B cell (primary cell): Measurements from ENCODE around the gene TPP1. TPM values are rescaled to one million over a fixed set of nuclear protein-coding genes. Genes with fewer than 3 reads are reported as not detected.

ENCODE experiments used
- ATAC-seq: fragments of 200-7000 bp; cut with Tn5 transposase; one replicate; pipeline ENCODE4 v1.10.0; 2021; ENCODE audit warnings: low read depth, mild to moderate bottlenecking, moderate number of reproducible peaks, moderate library complexity
- CTCF ChIA-PET: fragments of 350-600 bp; sonication (Branson Sonifier 250); formaldehyde crosslinking; loops from one replicate; lab custom pipeline; 2021; ENCODE audit warnings: antibody characterized with exemption, inconsistent platforms; lab: Charles Lee
- POLR2A ChIA-PET: fragments of 350-600 bp; sonication (Branson Sonifier 250); formaldehyde crosslinking; loops from one replicate; lab custom pipeline; 2021; ENCODE audit warnings: antibody characterized with exemption; lab: Charles Lee
- DNase-seq: peaks from one replicate; pipeline ENCODE4 v3.0.0; 2013
- H2AFZ ChIP-seq: 2 replicates; pipeline ENCODE4 v1.6.1; 2012; ENCODE audit warnings: mild to moderate bottlenecking, low read depth, low read length; ENCODE audit not compliant: insufficient read depth, poor library complexity, severe bottlenecking
- H3K27ac ChIP-seq, 2 donors: 1 replicate in 1 of 2; 2 replicates in 1 of 2; pipeline ENCODE4 v1.5.1; 2012 to 2013; ENCODE audit warnings: low read length in 2 of 2, mild to moderate bottlenecking in 2 of 2, moderate library complexity in 1 of 2
- H3K27me3 ChIP-seq, 4 experiments: fragments of 200-600 bp in 1 of 4; sonication (generic) in 1 of 4; replicated peaks in 1 of 4; 1 replicate in 2 of 4; 2 replicates in 2 of 4; pipeline versions ENCODE4 v1.6.1 to v1.7.0; 2013 to 2016; ENCODE audit warnings: low read length in 3 of 4, mild to moderate bottlenecking in 2 of 4, mixed read lengths in 1 of 4, moderate library complexity in 1 of 4; ENCODE audit not compliant: insufficient read depth in 4 of 4, control insufficient read depth in 3 of 4; ENCODE audit errors: control extremely low read depth in 1 of 4
- H3K36me3 ChIP-seq, 2 experiments: replicated peaks in 1 of 2; 1 replicate in 1 of 2; 2 replicates in 1 of 2; pipeline versions ENCODE4 v1.6.1 to v1.7.1; 2013; ENCODE audit warnings: low read length in 1 of 2; ENCODE audit not compliant: insufficient read depth in 2 of 2, control insufficient read depth in 1 of 2; ENCODE audit errors: control extremely low read depth in 1 of 2, extremely low read depth in 1 of 2
- H3K4me1 ChIP-seq, 2 donors: fragments of 200-600 bp in 1 of 2; sonication (generic) in 1 of 2; 1 replicate in 1 of 2; 2 replicates in 1 of 2; pipeline versions ENCODE4 v1.5.1 to v1.6.1; 2013 to 2017; ENCODE audit warnings: low read length in 2 of 2; ENCODE audit not compliant: control insufficient read depth in 2 of 2, insufficient read depth in 2 of 2
- H3K4me2 ChIP-seq: replicated peaks from 2 replicates; pipeline ENCODE3; 2012; ENCODE audit warnings: mild to moderate bottlenecking, low read depth, low read length; ENCODE audit not compliant: poor library complexity, severe bottlenecking
- H3K4me3 ChIP-seq, 5 experiments: fragments of 200-600 bp in 1 of 5; sonication (generic) in 1 of 5; 1 replicate in 3 of 5; 2 replicates in 2 of 5; pipeline versions ENCODE4 v1.5.1 to v1.7.0; 2011 to 2016; ENCODE audit warnings: low read length in 4 of 5, mild to moderate bottlenecking in 4 of 5, low read depth in 2 of 5, control low read depth in 1 of 5, moderate library complexity in 1 of 5; ENCODE audit not compliant: insufficient read depth in 1 of 5; ENCODE audit errors: control extremely low read depth in 1 of 5, extremely low read depth in 1 of 5
- H3K79me2 ChIP-seq: fragments of 200-600 bp; sonication (generic); one replicate; pipeline ENCODE4 v1.6.0; 2016; ENCODE audit warnings: low read length; ENCODE audit not compliant: control insufficient read depth, insufficient read depth
- H3K9ac ChIP-seq: fragments of 200-600 bp; sonication (generic); 2 replicates; pipeline ENCODE4 v1.6.1; 2017; ENCODE audit warnings: mild to moderate bottlenecking, low read length, moderate library complexity
- H3K9me3 ChIP-seq, 3 donors: one replicate each; pipeline versions ENCODE4 v1.6.1 to v1.7.1; 2013; ENCODE audit warnings: low read length in 2 of 3; ENCODE audit not compliant: control insufficient read depth in 2 of 3, insufficient read depth in 1 of 3; ENCODE audit errors: control extremely low read depth in 1 of 3
- H4K20me1 ChIP-seq: 2 replicates; pipeline ENCODE4 v1.6.0; 2012; ENCODE audit warnings: mild to moderate bottlenecking, low read length; ENCODE audit not compliant: insufficient read depth, control insufficient read depth, poor library complexity, severe bottlenecking
- H3K27ac Mint-ChIP-seq: one replicate; pipeline ENCODE4 v1.8.0; 2021; ENCODE audit warnings: mixed read lengths
- H3K27me3 Mint-ChIP-seq: one replicate; pipeline ENCODE4 v1.8.0; 2021; ENCODE audit warnings: mixed read lengths
- H3K4me1 Mint-ChIP-seq: one replicate; pipeline ENCODE4 v1.8.0; 2021; ENCODE audit warnings: mixed read lengths
- H3K4me3 Mint-ChIP-seq: one replicate; pipeline ENCODE4 v1.8.0; 2021; ENCODE audit warnings: mixed read lengths
- H3K9me3 Mint-ChIP-seq: one replicate; pipeline ENCODE4 v1.8.0; 2022; ENCODE audit warnings: mixed read lengths; ENCODE audit not compliant: insufficient read depth
- CTCF ChIP-seq: fragments of 200-600 bp; IDR thresholded peaks from one replicate; pipeline ENCODE4 v1.8.0; 2022; ENCODE audit warnings: antibody characterized with exemption, mild to moderate bottlenecking
- EZH2 ChIP-seq: IDR thresholded peaks from 2 replicates; pipeline ENCODE4 v1.6.1; 2012; ENCODE audit warnings: borderline replicate concordance, low read depth, mild to moderate bottlenecking, moderate library complexity, low read length; ENCODE audit not compliant: insufficient read depth, poor library complexity, severe bottlenecking
- WGBS: methylation state at CpG from one replicate; pipeline ENCODE4 v1.1.5; 2013; ENCODE audit warnings: missing lambda C conversion rate; ENCODE audit not compliant: insufficient coverage; 5-methylcytosine and 5-hydroxymethylcytosine counted together
- intact Hi-C: fragments of 100-400 bp; cut with micrococcal nuclease; formaldehyde crosslinking; loops from one replicate; pipeline ENCODE4 v1.10.0; 2022
- polyA plus RNA-seq: library from polyadenylated mRNA; depleted of rRNA; stranded (reverse); fragments of >200 nt; gene quantifications from 2 replicates; pipeline ENCODE4 v1.2.3, GENCODE V29; 2012
- total RNA-seq, 2 donors: library from RNA; stranded (reverse); fragments of 120-200 nt in 1 of 2; gene quantifications; 1 replicate in 1 of 2; 2 replicates in 1 of 2; pipeline versions ENCODE4 v1.2.3 to v1.2.4, GENCODE V29; 2013 to 2022

The TPP1 gene
- total and polyA plus RNA-seq, 2 donors (not counting 1 experiment from before 2014, with no cell fraction given), result 133 to 191 TPM

GRCh38 chr11:6657346-6657745 lies 38.1 kb upstream of the TPP1 start:
- peaks cover 13% of the 10 kb centered on the region for H3K27me3 Mint-ChIP-seq
- CTCF ChIA-PET, result interaction anchor here (1.1 to 2.5 kb wide), 3 partner anchors 10 to 45 kb away, joined by 5 to 14 read pairs (median 6); partner anchors contain the start of gene TAF10
- intact Hi-C loops, result no loop called here
- POLR2A ChIA-PET, result no interaction called here
- Histone ChIP-seq H3K9me3 (no peaks in the 10 kb centered on the region), H3K79me2 (no peaks in the 10 kb centered on the region), H3K36me3 (no peaks in the 10 kb centered on the region), H3K27ac (no peak overlapping the region), H3K27me3 (peaks cover 0 to 19% (median 12%) of the 10 kb centered on the region in 4 experiments), H4K20me1 (no peaks in the 10 kb centered on the region), H3K4me3 (no peak overlapping the region), H3K4me2 (no peak overlapping the region), H2AFZ (no peak overlapping the region), H3K4me1 (peaks cover 10 to 12% of the 10 kb centered on the region in 2 donors), H3K9ac (no peak overlapping the region)
- DNase-seq, result no peak
- TF ChIP-seq CTCF (no peak), EZH2 (no peak)
- no CpG with 5 or more reads among the region's 1 CpG for WGBS
- peak overlapping the region; percentile 72 for H3K4me3 Mint-ChIP-seq
- H3K9me3 Mint-ChIP-seq, result no peaks in the 10 kb centered on the region
- no peak overlapping the region for H3K27ac Mint-ChIP-seq
- ATAC-seq, result no peak
- H3K4me1 Mint-ChIP-seq, result peaks cover 9% of the 10 kb centered on the region

- Histone ChIP-seq H3K79me2 (no peaks in the 10 kb centered on the region), H4K20me1 (no peaks in the 10 kb centered on the region), H3K4me2 (no peak overlapping the region), H3K27me3 (peaks cover 0 to 19% (median 12%) of the 10 kb centered on the region in 4 experiments), H3K4me3 (no peak overlapping the region), H3K36me3 (no peaks in the 10 kb centered on the region), H3K27ac (no peak overlapping the region), H3K9ac (no peak overlapping the region), H3K9me3 (no peaks in the 10 kb centered on the region), H3K4me1 (peaks cover 10 to 12% of the 10 kb centered on the region in 2 donors), H2AFZ (no peak overlapping the region)
- DNase-seq (no peak), ATAC-seq (no peak)
- peak overlapping the region; percentile 72 for H3K27ac Mint-ChIP-seq
- peaks cover 9% of the 10 kb centered on the region for H3K4me1 Mint-ChIP-seq
- POLR2A ChIA-PET, result interaction anchor here (0.6 kb wide), 1 partner anchor 14 kb away, joined by 8 read pairs; no protein-coding TSS in a partner anchor
- H3K9me3 Mint-ChIP-seq, result no peaks in the 10 kb centered on the region
- 88% methylated on average over 3 of the region's 5 CpGs for WGBS
- intact Hi-C loops, result no loop called here
- H3K4me3 Mint-ChIP-seq, result peak overlapping the region; percentile 72
- peaks cover 13% of the 10 kb centered on the region for H3K27me3 Mint-ChIP-seq
- no peak for TF ChIP-seq CTCF
- no peak for TF ChIP-seq EZH2
- CTCF ChIA-PET, result interaction anchor here (1.8 to 2.5 kb wide), 2 partner anchors 10 to 45 kb away, joined by 6 to 14 read pairs; partner anchors contain the start of gene TAF10
These were observed 37.7 kb upstream of the TPP1 start for GRCh38 chr11:6656936-6657335.
